Natural killer cell treated with Interleukin-12 subunit alpha and Interleukin-12 subunit beta and Interleukin-15 and Interleukin-18, amount 100 ng/mL, for 72 hours (primary cell): Measurements from ENCODE around the gene NPY2R. TPM values are rescaled to one million over a fixed set of nuclear protein-coding genes. Genes with fewer than 3 reads are reported as not detected.

Experiments
- ATAC-seq, 2 donors: fragments of 150-1000 bp; cut with Tn5 transposase in 1 of 2; sonication (Bioruptor Pico), chemical (Tn5 transposase) in 1 of 2; 2 replicates each; pipeline ENCODE4 v1.10.0; 2021
- DNase-seq: peaks from one replicate; pipeline ENCODE4 v3.0.0; 2022; ENCODE audit warnings: low spot score
- H3K27ac Mint-ChIP-seq, 2 donors: 1 replicate in 1 of 2; 2 replicates in 1 of 2; pipeline ENCODE4 v1.8.0; 2022; ENCODE audit warnings: mixed read lengths in 2 of 2, mild to moderate bottlenecking in 1 of 2, moderate library complexity in 1 of 2
- H3K27me3 Mint-ChIP-seq, 2 donors: 1 replicate in 1 of 2; 2 replicates in 1 of 2; pipeline ENCODE4 v1.8.0; 2022; ENCODE audit warnings: mixed read lengths in 2 of 2
- H3K36me3 Mint-ChIP-seq: one replicate; pipeline ENCODE4 v1.8.0; 2022; ENCODE audit warnings: mixed read lengths
- H3K4me1 Mint-ChIP-seq, 2 donors: 1 replicate in 1 of 2; 2 replicates in 1 of 2; pipeline ENCODE4 v1.8.0; 2022; ENCODE audit warnings: low read depth in 2 of 2, mixed read lengths in 2 of 2, mild to moderate bottlenecking in 1 of 2
- H3K4me3 Mint-ChIP-seq: one replicate; pipeline ENCODE4 v1.8.0; 2022; ENCODE audit warnings: mixed read lengths
- H3K9me3 Mint-ChIP-seq: 2 replicates; pipeline ENCODE4 v1.8.0; 2022; ENCODE audit warnings: mixed read lengths
- total RNA-seq, 2 donors: library from RNA; stranded (reverse); gene quantifications; one replicate each; pipeline ENCODE4 v1.2.3, GENCODE V29; 2022

NPY2R gene
- total RNA-seq, result not detected

GRCh38 chr4:155208258-155209054, at the start of gene NPY2R:
Gene NPY2R, plus strand, starts transcription at chr4:155208636. Its CDS starts 5,304 bp downstream, at chr4:155213940.
- Mint-ChIP-seq H3K4me3 (no peak within 1 kb of the TSS), H3K27ac (no peak within 1 kb of the TSS), H3K27me3 (peaks cover 18 to 30% of the 10 kb centered on the region in 2 donors), H3K9me3 (peaks cover 4% of the 10 kb centered on the region), H3K36me3 (peaks cover 11% of the 10 kb centered on the region), H3K4me1 (no peaks in the 10 kb centered on the region)
- no peak for ATAC-seq
- DNase-seq, result no peak

GRCh38 chr4:155161357-155161756, 47.1 kb upstream of the NPY2R start:
- H3K27me3 Mint-ChIP-seq, result no peaks in the 10 kb centered on the region
- H3K4me1 Mint-ChIP-seq, result no peaks in the 10 kb centered on the region
- H3K4me3 Mint-ChIP-seq, result no peak overlapping the region
- peaks cover 15% of the 10 kb centered on the region for H3K9me3 Mint-ChIP-seq
- H3K27ac Mint-ChIP-seq, result no peak overlapping the region
- no peak for ATAC-seq
- no peak for DNase-seq
- H3K36me3 Mint-ChIP-seq, result no peaks in the 10 kb centered on the region

GRCh38 chr4:155164718-155165117, 43.7 kb upstream of the NPY2R start:
- DNase-seq, result no peak
- Mint-ChIP-seq H3K4me3 (no peak overlapping the region), H3K27ac (no peak overlapping the region), H3K9me3 (peaks cover 7% of the 10 kb centered on the region), H3K4me1 (no peaks in the 10 kb centered on the region), H3K27me3 (no peaks in the 10 kb centered on the region), H3K36me3 (no peaks in the 10 kb centered on the region)
- no peak for ATAC-seq

- DNase-seq, result no peak
- no peaks in the 10 kb centered on the region for H3K9me3 Mint-ChIP-seq
- H3K36me3 Mint-ChIP-seq, result no peaks in the 10 kb centered on the region
- no peak for ATAC-seq
- H3K27me3 Mint-ChIP-seq, result no peaks in the 10 kb centered on the region
- no peak overlapping the region for H3K4me3 Mint-ChIP-seq
- no peak overlapping the region for H3K27ac Mint-ChIP-seq
- H3K4me1 Mint-ChIP-seq, result no peaks in the 10 kb centered on the region
These were observed 37.9 kb upstream of the NPY2R start for GRCh38 chr4:155170569-155170968.

GRCh38 chr4:155173371-155173770, 35.1 kb upstream of the NPY2R start:
- H3K27ac Mint-ChIP-seq, result no peak overlapping the region
- H3K4me3 Mint-ChIP-seq, result no peak overlapping the region
- H3K36me3 Mint-ChIP-seq, result no peaks in the 10 kb centered on the region
- H3K27me3 Mint-ChIP-seq, result no peaks in the 10 kb centered on the region
- ATAC-seq (no peak), DNase-seq (no peak)
- peaks cover 3% of the 10 kb centered on the region for H3K9me3 Mint-ChIP-seq
- no peaks in the 10 kb centered on the region for H3K4me1 Mint-ChIP-seq

- Mint-ChIP-seq H3K4me3 (no peak overlapping the region), H3K27ac (no peak overlapping the region)
These were observed 33.8 kb upstream of the NPY2R start for GRCh38 chr4:155174668-155175067.

GRCh38 chr4:155179216-155179615, 29.2 kb upstream of the NPY2R start:
- Mint-ChIP-seq H3K4me3 (no peak overlapping the region), H3K9me3 (peaks cover 6% of the 10 kb centered on the region), H3K36me3 (no peaks in the 10 kb centered on the region), H3K27ac (no peak overlapping the region), H3K4me1 (no peaks in the 10 kb centered on the region), H3K27me3 (no peaks in the 10 kb centered on the region)
- DNase-seq (no peak), ATAC-seq (no peak)

More at GRCh38 chr4:155174668-155175067, 33.8 kb upstream of the NPY2R start:
- no peaks in the 10 kb centered on the region for H3K36me3 Mint-ChIP-seq
- no peak for DNase-seq
- no peak for ATAC-seq
- H3K4me1 Mint-ChIP-seq, result no peaks in the 10 kb centered on the region
- peaks cover 3% of the 10 kb centered on the region for H3K9me3 Mint-ChIP-seq
- H3K27me3 Mint-ChIP-seq, result no peaks in the 10 kb centered on the region

- H3K27me3 Mint-ChIP-seq, result no peaks in the 10 kb centered on the region
- no peak for DNase-seq
- H3K4me1 Mint-ChIP-seq, result no peaks in the 10 kb centered on the region
- no peak overlapping the region for H3K4me3 Mint-ChIP-seq
- peaks cover 8% of the 10 kb centered on the region for H3K9me3 Mint-ChIP-seq
- H3K27ac Mint-ChIP-seq, result no peak overlapping the region
- no peaks in the 10 kb centered on the region for H3K36me3 Mint-ChIP-seq
- no peak for ATAC-seq
These were observed 21.5 kb upstream of the NPY2R start for GRCh38 chr4:155186972-155187371.

GRCh38 chr4:155187989-155188388, 20.4 kb upstream of the NPY2R start:
- Mint-ChIP-seq H3K4me3 (no peak overlapping the region), H3K9me3 (peaks cover 8% of the 10 kb centered on the region), H3K27ac (no peak overlapping the region), H3K4me1 (no peaks in the 10 kb centered on the region), H3K36me3 (no peaks in the 10 kb centered on the region), H3K27me3 (no peaks in the 10 kb centered on the region)
- ATAC-seq, result no peak
- no peak for DNase-seq

- no peaks in the 10 kb centered on the region for H3K36me3 Mint-ChIP-seq
- no peaks in the 10 kb centered on the region for H3K4me1 Mint-ChIP-seq
- H3K27me3 Mint-ChIP-seq, result no peaks in the 10 kb centered on the region
- ATAC-seq (no peak), DNase-seq (no peak)
- H3K4me3 Mint-ChIP-seq, result no peak overlapping the region
- peaks cover 8% of the 10 kb centered on the region for H3K9me3 Mint-ChIP-seq
- no peak overlapping the region for H3K27ac Mint-ChIP-seq
These were observed 18.3 kb upstream of the NPY2R start for GRCh38 chr4:155190099-155190498.

GRCh38 chr4:155197757-155198156, 10.7 kb upstream of the NPY2R start:
- ATAC-seq, result no peak

GRCh38 chr4:155207534-155208257, 740 bp upstream of the NPY2R start:
- H3K9me3 Mint-ChIP-seq, result peaks cover 4% of the 10 kb centered on the region
- no peaks in the 10 kb centered on the region for H3K4me1 Mint-ChIP-seq
- peaks cover 18 to 30% of the 10 kb centered on the region in 2 donors for H3K27me3 Mint-ChIP-seq
- no peak for ATAC-seq
- H3K27ac Mint-ChIP-seq, result no peak overlapping the region
- H3K36me3 Mint-ChIP-seq, result peaks cover 11% of the 10 kb centered on the region
- DNase-seq, result no peak
- no peak overlapping the region for H3K4me3 Mint-ChIP-seq

More at GRCh38 chr4:155197757-155198156, 10.7 kb upstream of the NPY2R start:
- Mint-ChIP-seq H3K27me3 (no peaks in the 10 kb centered on the region), H3K27ac (no peak overlapping the region), H3K36me3 (no peaks in the 10 kb centered on the region), H3K9me3 (peaks cover 13% of the 10 kb centered on the region), H3K4me3 (no peak overlapping the region), H3K4me1 (no peaks in the 10 kb centered on the region)
- DNase-seq, result no peak

- Mint-ChIP-seq H3K4me1 (no peaks in the 10 kb centered on the region), H3K4me3 (no peak overlapping the region), H3K27ac (no peak overlapping the region), H3K27me3 (no peaks in the 10 kb centered on the region), H3K9me3 (peaks cover 14% of the 10 kb centered on the region), H3K36me3 (no peaks in the 10 kb centered on the region)
- ATAC-seq (no peak), DNase-seq (no peak)
These were observed 11.6 kb downstream of the NPY2R start for GRCh38 chr4:155220025-155220424.

GRCh38 chr4:155227131-155227530, 18.7 kb downstream of the NPY2R start:
- Mint-ChIP-seq H3K36me3 (no peaks in the 10 kb centered on the region), H3K27me3 (no peaks in the 10 kb centered on the region), H3K9me3 (no peaks in the 10 kb centered on the region), H3K4me1 (no peaks in the 10 kb centered on the region), H3K27ac (no peak overlapping the region), H3K4me3 (no peak overlapping the region)
- ATAC-seq, result no peak
- DNase-seq, result no peak
